Breast epithelium (tissue), 3 donors: ENCODE measurements around the gene FIBIN.

ENCODE experiments used
- POLR2A ChIP-seq: fragments of 450-650 bp; IDR thresholded peaks from one replicate; pipeline ENCODE4 v1.6.1; 2016; ENCODE audit warnings: antibody characterized with exemption, mild to moderate bottlenecking, moderate library complexity
- POLR2AphosphoS5 ChIP-seq, 3 donors: sonication (generic); formaldehyde crosslinking; IDR thresholded peaks; one replicate each; pipeline ENCODE4 v1.6.1; 2017; ENCODE audit warnings: antibody characterized with exemption in 3 of 3
- TF ChIP-seq, protein P1 (sequence below), 3 donors: fragments of 450-650 bp; IDR thresholded peaks; one replicate each; pipeline ENCODE4 v1.5.1; 2016 to 2017; ENCODE audit warnings: antibody characterized with exemption in 3 of 3, mild to moderate bottlenecking in 3 of 3, moderate library complexity in 3 of 3

DNA sequence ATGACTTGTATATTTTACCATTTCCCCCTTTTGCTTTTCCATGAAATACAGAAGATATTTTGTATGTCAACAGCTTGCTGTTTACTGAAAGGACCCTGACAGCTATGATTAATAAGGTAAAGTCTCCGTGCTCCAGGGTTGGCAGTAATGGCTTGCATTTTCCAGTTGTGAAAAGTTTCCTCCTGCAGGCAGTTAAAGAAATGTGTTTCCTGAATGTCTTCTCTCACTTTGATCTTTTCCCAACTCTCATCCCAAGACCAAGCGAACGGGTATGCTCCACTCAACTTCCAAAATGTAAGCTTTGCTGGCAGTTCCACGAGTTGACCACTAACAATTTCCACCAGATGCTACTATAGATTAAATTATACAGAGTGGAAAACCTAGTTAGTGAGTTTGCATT lies 8.9 kb downstream of the FIBIN start:
- TF ChIP-seq, protein P1, sequence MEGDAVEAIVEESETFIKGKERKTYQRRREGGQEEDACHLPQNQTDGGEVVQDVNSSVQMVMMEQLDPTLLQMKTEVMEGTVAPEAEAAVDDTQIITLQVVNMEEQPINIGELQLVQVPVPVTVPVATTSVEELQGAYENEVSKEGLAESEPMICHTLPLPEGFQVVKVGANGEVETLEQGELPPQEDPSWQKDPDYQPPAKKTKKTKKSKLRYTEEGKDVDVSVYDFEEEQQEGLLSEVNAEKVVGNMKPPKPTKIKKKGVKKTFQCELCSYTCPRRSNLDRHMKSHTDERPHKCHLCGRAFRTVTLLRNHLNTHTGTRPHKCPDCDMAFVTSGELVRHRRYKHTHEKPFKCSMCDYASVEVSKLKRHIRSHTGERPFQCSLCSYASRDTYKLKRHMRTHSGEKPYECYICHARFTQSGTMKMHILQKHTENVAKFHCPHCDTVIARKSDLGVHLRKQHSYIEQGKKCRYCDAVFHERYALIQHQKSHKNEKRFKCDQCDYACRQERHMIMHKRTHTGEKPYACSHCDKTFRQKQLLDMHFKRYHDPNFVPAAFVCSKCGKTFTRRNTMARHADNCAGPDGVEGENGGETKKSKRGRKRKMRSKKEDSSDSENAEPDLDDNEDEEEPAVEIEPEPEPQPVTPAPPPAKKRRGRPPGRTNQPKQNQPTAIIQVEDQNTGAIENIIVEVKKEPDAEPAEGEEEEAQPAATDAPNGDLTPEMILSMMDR (IDR thresholded peaks at IDR 0.05): no peak
- no peak for TF ChIP-seq POLR2A
- TF ChIP-seq POLR2AphosphoS5 (IDR thresholded peaks at IDR 0.05): no peak
